Ramos (cell line): ENCODE data around the gene DMRTC2.

Experiments used
- in situ Hi-C: fragments of 300-500 bp; cut with MboI; formaldehyde crosslinking; loops from one replicate; pipeline ENCODE4 v1.14.3; 2022; ENCODE audit warnings: low sequenced_read_pairs; ENCODE audit not compliant: unreplicated experiment

Gene DMRTC2

DNA sequence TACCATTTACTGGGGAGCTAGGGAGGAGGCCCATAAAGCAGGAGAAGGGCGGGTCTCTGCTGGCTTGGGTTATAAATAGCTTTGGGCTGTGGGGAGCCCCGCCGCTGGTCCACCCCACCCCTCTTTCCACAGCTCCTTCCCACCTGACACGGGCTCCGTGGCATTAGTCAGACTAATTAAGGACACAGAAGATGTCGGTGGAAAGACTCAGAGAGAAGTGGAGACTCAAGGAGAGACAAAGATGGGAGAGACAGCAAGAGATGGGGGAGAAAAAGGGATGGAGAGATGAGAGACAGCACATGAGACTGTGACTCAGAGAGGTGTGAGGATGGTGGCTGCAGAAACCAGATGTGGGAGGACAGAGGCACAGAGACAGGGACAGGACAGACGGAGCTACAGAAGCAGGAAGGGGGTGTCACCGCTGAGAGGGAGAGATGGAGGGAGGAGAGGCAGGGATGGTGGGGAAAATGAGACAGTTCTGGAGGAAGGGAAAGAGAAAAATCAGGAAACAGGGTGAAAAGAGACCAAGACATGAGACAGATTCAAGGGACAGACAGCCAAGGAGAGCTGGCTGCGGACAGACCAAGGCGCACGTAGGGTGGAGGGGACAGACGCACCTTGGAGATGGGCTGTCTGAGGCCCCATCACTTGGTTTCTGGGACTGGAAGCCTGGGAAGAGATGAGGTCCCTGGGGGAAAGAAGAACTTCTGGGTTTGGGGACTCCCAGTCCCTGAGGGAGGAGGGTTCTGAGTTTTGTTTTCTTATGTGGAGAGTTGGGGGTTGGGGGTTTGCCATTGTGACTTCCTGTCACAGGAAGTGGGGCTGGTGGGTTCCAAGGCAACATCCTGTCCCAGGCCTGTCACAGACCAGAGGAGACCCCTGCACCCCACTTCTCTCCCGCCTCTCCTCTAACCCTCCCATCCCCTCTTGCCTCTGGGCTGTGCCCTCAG lies 42.2 kb downstream of the DMRTC2 start:
- in situ Hi-C loops: no loop called here

DNA sequence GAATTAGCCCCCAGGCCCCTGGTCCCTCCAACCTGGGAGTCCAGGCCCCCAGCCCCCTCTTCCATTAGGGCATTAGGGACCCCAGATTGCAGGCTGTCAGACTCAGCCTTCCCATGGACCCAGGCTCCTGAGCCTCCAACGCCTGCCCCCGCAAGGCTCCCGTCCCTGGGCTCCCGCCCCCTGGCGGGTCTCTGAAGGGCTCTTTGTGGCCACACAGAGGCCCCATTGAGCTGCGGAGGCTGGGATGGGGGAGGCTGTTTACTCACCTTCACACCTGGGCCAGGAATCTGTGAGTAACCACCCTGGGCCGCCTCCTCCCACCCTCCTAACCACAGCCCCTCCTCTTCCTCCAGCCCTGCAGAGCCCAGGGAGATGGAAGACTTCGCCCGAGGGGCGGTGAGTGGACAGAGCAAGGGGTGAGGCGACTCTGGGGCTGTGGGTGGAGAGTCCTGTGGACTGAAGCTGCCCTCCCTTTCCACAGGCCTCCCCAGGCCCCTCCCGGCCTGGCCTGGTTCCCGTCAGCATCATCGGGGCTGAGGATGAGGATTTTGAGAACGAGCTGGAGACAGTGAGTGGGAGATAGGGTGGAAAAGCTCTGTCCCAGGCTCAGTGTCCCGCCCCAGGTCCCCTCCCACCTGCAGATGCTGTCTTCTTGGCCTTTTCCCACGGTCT lies 43.0 kb downstream of the DMRTC2 start:
- in situ Hi-C loops: no loop called here

DNA sequence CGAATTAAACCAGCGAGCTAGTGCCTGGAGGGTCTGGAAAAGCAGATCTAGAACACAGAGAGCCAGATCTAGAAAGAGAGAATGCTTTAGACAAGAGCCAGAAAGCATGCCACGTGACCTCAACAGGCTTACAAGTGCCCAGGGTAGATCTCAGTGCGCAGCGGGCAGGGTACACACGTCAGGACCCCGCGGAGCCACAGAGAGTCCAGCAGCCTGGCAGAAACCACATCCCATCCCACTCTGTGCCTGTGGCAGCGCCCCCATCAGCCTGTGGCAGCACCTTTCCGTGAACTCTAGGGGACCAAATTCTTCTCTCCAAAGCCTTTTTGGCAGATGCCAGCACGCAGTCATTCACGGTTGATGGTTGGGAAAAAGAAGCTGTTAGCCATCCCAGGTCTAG lies 44.1 kb downstream of the DMRTC2 start:
- in situ Hi-C loops: no loop called here

DNA sequence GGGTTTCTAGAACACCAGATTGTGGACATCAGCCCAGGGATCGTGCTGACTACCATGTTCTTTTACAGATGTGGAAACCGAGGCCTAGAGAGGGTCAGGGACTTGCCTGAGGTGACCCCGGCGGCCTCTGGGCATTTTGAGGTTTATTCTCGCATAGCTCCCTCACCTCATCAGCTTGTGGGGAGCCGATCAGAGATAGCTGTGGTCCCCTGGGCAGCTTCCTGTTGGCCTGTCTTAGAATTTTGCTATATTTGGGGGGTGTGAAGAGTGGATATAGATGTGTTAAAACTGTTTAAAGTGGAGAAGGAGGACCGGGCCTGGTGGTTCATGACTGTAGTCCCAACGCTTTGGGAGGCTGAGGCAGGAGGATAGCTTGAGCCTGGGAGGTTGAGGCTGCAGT lies 45.1 kb downstream of the DMRTC2 start:
- in situ Hi-C loops: no loop called here

DNA sequence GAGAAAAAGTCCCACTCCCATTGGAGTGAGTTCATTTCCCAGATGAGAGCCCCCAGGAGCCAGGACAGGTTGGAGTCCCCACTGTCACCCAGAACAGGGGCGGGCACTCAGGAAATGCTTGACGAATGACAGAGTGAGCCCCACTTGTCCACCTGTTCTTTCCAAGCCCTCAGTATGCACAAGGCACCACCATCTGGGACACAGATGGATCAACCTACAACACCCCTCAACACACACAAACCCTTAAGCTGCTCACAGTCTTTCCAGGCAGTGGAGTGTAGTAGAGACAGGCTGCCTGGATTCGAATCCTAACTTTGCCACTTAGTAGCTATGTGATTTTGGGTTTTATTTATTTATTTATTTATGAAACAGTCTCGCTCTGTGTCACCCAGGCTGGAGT lies 46.1 kb downstream of the DMRTC2 start:
- in situ Hi-C loops: no loop called here

DNA sequence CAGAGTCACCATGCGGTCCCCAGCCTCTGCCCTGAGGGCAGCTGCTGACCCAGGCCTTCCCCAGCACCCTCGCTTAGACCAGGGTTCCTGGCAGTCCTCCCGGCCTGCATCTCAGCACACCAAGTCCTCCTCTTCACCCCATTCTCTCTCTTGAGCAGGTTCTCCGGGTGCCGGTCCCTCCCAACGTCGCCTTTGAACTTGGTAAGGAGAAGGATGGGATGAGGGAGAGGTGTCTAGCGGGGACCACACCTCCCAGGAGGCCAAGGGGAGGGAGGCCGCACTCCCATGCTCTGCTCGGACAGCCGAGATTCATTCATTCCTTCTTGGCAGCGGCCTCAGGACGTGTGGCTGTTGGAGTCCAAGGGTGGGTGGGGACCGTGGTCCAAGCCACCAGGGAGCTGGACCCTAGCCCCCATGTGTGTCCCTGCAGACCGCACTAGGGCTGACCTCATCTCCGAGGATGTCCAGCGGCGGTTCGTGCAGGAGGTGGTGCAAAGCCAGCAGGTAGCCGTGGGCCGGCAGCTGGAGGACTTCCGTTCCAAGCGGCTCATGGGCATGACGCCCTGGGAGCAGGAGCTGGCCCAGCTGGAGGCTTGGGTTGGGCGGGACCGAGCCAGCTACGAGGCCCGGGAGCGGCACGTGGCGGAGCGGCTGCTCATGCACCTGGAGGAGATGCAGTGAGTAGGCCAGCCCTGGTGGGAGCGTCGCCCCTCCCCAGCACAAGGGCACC lies 47.5 kb downstream of the DMRTC2 start:
- in situ Hi-C loops: no loop called here

DNA sequence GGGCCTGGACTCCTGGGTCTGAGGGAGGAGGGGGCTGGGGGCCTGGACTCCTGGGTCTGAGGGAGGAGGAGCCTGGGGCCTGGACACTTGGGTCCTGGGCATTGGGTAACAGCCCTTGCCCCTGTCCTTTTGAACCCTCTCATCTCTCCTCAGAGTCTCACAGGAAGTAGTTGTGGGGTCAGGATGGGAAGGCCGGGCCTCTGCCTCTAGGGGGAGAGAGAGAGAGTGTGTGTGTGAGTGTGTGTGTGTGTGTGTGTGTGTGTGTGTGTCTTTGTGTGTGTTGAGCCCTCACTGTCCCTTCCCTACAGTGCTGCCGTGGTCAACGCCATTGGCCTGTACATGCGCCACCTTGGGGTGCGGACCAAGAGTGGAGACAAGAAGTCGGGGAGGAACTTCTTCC lies 49.1 kb downstream of the DMRTC2 start:
- in situ Hi-C loops: no loop called here

DNA sequence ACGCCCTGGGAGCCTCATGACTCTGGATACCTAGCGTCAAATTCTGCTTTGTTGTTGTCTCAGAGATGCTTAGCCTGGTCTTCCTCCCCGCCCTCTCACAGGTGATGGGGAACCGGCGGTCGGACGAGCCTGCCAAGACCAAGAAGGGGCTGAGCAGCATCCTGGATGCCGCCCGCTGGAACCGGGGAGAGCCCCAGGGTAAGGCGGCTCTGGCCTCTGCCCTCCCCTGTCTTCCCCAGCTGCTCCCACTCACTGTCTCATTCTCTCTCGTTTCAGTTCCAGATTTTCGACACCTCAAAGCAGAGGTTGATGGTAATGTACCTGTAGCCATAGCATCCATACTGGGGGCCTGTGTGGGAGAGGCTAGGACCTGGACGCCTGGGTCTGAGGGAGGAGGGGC lies 49.5 kb downstream of the DMRTC2 start:
- in situ Hi-C loops: no loop called here

DNA sequence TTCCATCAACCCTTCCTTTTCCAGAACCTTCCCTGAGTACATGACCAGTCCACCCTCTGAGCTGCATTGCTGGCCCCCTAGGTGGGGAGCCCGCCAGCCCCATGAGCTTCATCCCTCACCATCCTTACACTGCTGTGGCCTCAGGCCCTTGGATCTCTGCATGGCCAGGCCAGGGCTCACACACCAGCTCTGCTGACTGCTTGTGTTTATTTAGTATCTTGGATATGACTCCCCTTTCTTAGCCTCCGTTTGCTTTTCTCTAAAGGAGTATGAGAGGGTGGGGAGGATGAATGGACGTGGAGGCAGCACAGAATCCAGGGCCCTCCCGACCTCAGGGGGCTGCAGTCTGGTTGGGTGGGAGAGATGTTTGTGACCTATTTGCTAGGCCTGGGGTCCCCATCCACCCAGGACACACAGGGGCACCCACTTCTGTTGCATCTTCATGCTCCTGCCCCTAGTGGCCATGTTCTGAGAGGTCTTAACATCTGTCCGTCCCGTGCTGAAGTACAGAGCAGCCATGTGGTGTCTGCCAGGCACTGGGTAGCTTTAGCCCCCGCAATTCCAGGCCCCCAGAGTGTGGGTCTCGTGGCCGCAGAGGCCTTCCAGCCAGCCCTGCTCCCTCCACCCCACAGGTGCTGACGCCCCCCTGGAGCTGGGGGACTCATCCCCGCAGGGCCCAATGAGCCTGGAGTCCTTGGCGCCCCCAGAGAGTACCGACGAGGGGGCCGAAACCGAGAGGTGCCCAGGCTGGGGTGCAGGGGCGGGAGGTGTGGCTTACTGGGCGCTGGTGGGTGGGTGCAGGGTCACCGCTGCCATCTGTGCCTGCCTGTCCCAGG lies 51.1 kb downstream of the DMRTC2 start:
- in situ Hi-C loops: no loop called here

DNA sequence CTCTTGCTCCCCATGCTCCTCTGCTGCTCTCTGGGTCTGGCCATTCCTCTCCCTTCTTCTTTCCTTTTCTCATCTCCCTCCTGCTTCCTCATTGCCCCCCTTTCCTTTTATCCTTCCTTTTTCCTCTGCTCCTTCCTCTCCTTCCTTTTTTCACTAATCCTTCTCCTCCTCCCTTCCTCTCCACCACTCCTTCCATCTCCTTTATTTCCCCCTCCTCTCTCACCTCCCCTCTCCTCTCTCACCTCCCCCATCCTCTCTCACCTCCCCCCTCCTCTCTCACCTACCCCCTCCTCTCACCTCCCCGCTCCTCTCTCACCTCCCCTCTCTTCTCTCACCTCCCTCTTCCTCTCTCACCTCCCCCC lies 51.7 kb downstream of the DMRTC2 start:
- in situ Hi-C loops: no loop called here

DNA sequence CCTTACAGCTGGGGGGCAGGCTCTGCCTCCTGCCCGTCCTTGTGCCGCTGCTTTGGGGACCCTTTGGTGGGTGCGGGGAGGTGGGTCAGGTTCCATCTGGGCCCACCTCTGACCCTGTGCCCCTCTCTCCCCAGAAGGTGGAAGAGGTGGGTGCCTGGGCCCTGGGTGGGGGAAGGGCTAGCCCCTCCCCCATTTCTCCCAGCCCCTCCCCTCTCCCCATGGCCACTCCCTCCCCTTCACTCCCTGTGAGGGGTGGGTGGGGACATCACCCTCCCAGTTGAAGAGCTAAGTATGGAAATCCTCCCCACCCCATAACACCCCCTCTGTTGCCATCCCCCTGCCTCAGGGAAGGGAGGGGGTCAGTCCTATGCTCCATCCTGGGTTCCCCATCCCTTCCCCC lies 52.3 kb downstream of the DMRTC2 start:
- in situ Hi-C loops: no loop called here

DNA sequence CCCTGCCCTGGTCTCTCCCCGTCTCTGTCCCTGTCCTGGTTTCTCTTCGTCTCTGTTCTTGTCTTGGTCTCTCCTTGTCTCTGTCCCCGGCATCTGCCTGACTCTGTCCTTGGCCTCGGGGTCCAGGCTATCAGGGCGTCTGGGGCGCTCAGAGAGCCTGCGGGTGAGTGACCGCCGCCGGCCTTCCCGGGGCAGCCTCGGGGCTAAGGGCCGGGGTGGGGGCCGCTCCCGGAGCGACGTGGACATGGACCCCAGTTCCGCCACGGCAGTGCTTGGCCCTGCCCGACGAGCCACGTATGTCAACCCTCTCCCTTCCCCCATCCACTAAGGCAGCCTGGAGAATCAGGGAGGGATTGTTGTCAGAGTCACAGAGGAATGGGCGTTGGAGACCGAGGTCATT lies 53.0 kb downstream of the DMRTC2 start:
- in situ Hi-C loops: no loop called here

DNA sequence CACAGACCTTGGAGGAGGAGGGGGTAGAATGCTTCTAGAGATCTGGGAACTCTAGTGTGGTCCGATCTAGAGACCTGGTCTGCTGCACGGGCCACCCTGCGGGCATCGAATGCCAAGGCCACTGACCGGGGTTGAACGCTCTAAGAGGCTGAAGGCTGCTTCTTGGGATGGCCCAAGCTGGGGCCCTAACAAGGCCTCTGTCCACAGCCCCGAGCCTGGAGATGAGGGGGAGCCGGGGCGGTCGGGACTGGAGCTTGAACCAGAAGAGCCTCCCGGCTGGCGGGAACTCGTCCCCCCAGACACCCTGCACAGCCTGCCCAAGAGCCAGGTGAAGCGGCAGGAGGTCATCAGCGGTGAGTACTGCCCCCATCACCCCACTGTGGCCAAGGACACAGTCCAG lies 53.4 kb downstream of the DMRTC2 start:
- in situ Hi-C loops: no loop called here
